ENCODE results near the gene WWOX. TPM values are rescaled to one million over a fixed set of nuclear protein-coding genes. Genes with fewer than 3 reads are reported as not detected.

WWOX gene
- total and polyA plus RNA-seq, 2 of the 13 experiments (the other 11 are each of a cell fraction or from before 2014, with no cell fraction given): 9.1 to 37.4 TPM

GRCh38 chr16:79073566-79073965, 974.1 kb downstream of the WWOX start (continued):
- TF ChIP-seq ZFX (CRISPR knock-in tag; IDR thresholded peaks at IDR 0.05; ENCODE audit: low read depth): no peak
- TF ChIP-seq GMEB2 (CRISPR knock-in tag; IDR thresholded peaks at IDR 0.05; ENCODE audit: low read depth): no peak
- TF ChIP-seq ELF1 (CRISPR knock-in tag; IDR thresholded peaks at IDR 0.05): no peak
- TF ChIP-seq ZC3H13 (CRISPR knock-in tag; IDR thresholded peaks at IDR 0.05): no peak
- no peak for TF ChIP-seq STAG1 (CRISPR knock-in tag; IDR thresholded peaks at IDR 0.05)
- TF ChIP-seq ZNF569 (CRISPR knock-in tag; IDR thresholded peaks at IDR 0.05; ENCODE audit: borderline replicate concordance): no peak
- TF ChIP-seq BCLAF1 (IDR thresholded peaks at IDR 0.05): no peak

GRCh38 chr16:79074541-79074940, 975.1 kb downstream of the WWOX start:
- ChIA-PET POLR2A (no interaction called here), CTCF (ENCODE audit: low intra/inter-chr PET ratio, low total read pairs) (no interaction called here)
- DNase-seq (ENCODE audit: low spot score) (no peak), ATAC-seq (no peak), FAIRE-seq (no peak)
- Histone ChIP-seq H3K4me2 (ENCODE audit: low read depth, low read length) (no peak overlapping the region), H3K9ac (ENCODE audit: insufficient read depth, low read depth, low read length) (no peak overlapping the region), H3K36me3 (replicated peaks in 1 of 2; ENCODE audit: control insufficient read depth in 1 of 2, insufficient read depth in 2 of 2, low read length in 2 of 2) (no peaks in the 10 kb centered on the region), H3K4me1 (ENCODE audit: insufficient read depth, low read length) (no peaks in the 10 kb centered on the region), H3K27me3 (ENCODE audit: control insufficient read depth in 1 of 2, insufficient read depth in 2 of 2, low read length in 2 of 2) (no peaks in the 10 kb centered on the region), H3K27ac (ENCODE audit: extremely low read length, insufficient read depth, low read length) (no peak overlapping the region), H4K20me1 (ENCODE audit: insufficient read depth, low read length) (no peaks in the 10 kb centered on the region), H2AFZ (ENCODE audit: low read length) (no peak overlapping the region), H3K79me2 (ENCODE audit: insufficient read depth, low read length) (no peaks in the 10 kb centered on the region), H3K4me3 (replicated peaks in 1 of 3; ENCODE audit: insufficient read depth in 1 of 3, low read depth in 2 of 3, low read length in 3 of 3) (no peak overlapping the region), H3K9me3 (ENCODE audit: low read length) (no peaks in the 10 kb centered on the region)
- WGBS (ENCODE audit: low lambda C conversion rate): 2% methylated on average over 1 of the region's 1 CpG
- no TSS peak for BruUV-seq (replicated peaks)
- intact Hi-C loops (cut with micrococcal nuclease; ENCODE audit: unreplicated experiment) (no loop called here), in situ Hi-C loops (cut with HindIII; ENCODE audit: extremely low pct_ligation_motif_present, low pct_unique_long_range_greater_than_20kb) (no loop called here)
- TF ChIP-seq JUN (CRISPR knock-in tag; IDR thresholded peaks at IDR 0.05) (no peak), ONECUT2 (CRISPR knock-in tag; IDR thresholded peaks at IDR 0.05) (no peak), GABPB1 (CRISPR knock-in tag; IDR thresholded peaks at IDR 0.05) (no peak), GATAD1 (CRISPR knock-in tag; IDR thresholded peaks at IDR 0.05) (no peak), KDM5A (IDR thresholded peaks at IDR 0.05; ENCODE audit: borderline replicate concordance, low read length) (no peak), MAFF (IDR thresholded peaks at IDR 0.05; ENCODE audit: low read depth, low read length) (no peak), DNMT3B (CRISPR knock-in tag; conservative IDR thresholded peaks at IDR 0.05) (no peak), ZNF577 (CRISPR knock-in tag; IDR thresholded peaks at IDR 0.05; ENCODE audit: borderline replicate concordance, low read depth) (no peak), ZBTB46 (CRISPR knock-in tag; IDR thresholded peaks at IDR 0.05; ENCODE audit: borderline replicate concordance) (no peak), PRDM4 (CRISPR knock-in tag; IDR thresholded peaks at IDR 0.05; ENCODE audit: borderline replicate concordance) (no peak)
